ENCODE data around the gene BRWD1. TPM values are rescaled to one million over a fixed set of nuclear protein-coding genes. Genes with fewer than 3 reads are reported as not detected.
A peak's percentile ranks its signal among the peaks of the same experiment; 100 is the strongest.

Gene BRWD1
- total and polyA plus RNA-seq, 2 experiments from 2014 or later, result 35.2 to 75.5 TPM

DNA sequence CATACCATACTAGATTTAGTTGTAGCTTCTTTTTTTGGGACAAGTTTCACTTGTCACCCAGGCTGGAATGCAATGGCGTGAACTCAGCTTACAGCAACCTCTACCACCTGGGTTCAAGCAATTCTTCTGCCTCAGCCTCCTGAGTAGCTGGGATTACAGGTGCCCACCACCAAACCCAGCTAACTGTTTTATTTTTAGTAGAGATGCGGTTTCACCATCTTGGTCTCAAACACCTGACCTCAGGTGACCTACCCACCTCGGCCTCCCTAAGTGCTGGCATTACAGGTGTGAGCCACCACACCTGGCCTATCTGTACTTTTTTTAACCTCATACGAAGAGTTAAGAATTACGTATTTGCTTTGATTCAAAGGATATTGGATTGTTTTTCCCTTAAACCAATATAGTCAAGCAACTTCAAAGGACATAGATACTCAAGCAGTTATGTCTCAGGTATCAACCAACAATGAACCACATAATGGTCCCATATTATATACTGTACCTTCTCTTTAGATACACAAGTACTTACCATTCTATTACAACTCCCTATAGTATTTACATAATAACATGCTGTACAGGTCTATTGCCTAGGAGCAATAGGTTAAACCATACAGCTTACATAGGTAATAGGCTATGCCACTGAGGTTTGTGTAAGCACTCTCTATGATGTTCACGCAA lies 28.0 kb upstream of the BRWD1 start (continued):
- TF ChIP-seq, protein P1, sequence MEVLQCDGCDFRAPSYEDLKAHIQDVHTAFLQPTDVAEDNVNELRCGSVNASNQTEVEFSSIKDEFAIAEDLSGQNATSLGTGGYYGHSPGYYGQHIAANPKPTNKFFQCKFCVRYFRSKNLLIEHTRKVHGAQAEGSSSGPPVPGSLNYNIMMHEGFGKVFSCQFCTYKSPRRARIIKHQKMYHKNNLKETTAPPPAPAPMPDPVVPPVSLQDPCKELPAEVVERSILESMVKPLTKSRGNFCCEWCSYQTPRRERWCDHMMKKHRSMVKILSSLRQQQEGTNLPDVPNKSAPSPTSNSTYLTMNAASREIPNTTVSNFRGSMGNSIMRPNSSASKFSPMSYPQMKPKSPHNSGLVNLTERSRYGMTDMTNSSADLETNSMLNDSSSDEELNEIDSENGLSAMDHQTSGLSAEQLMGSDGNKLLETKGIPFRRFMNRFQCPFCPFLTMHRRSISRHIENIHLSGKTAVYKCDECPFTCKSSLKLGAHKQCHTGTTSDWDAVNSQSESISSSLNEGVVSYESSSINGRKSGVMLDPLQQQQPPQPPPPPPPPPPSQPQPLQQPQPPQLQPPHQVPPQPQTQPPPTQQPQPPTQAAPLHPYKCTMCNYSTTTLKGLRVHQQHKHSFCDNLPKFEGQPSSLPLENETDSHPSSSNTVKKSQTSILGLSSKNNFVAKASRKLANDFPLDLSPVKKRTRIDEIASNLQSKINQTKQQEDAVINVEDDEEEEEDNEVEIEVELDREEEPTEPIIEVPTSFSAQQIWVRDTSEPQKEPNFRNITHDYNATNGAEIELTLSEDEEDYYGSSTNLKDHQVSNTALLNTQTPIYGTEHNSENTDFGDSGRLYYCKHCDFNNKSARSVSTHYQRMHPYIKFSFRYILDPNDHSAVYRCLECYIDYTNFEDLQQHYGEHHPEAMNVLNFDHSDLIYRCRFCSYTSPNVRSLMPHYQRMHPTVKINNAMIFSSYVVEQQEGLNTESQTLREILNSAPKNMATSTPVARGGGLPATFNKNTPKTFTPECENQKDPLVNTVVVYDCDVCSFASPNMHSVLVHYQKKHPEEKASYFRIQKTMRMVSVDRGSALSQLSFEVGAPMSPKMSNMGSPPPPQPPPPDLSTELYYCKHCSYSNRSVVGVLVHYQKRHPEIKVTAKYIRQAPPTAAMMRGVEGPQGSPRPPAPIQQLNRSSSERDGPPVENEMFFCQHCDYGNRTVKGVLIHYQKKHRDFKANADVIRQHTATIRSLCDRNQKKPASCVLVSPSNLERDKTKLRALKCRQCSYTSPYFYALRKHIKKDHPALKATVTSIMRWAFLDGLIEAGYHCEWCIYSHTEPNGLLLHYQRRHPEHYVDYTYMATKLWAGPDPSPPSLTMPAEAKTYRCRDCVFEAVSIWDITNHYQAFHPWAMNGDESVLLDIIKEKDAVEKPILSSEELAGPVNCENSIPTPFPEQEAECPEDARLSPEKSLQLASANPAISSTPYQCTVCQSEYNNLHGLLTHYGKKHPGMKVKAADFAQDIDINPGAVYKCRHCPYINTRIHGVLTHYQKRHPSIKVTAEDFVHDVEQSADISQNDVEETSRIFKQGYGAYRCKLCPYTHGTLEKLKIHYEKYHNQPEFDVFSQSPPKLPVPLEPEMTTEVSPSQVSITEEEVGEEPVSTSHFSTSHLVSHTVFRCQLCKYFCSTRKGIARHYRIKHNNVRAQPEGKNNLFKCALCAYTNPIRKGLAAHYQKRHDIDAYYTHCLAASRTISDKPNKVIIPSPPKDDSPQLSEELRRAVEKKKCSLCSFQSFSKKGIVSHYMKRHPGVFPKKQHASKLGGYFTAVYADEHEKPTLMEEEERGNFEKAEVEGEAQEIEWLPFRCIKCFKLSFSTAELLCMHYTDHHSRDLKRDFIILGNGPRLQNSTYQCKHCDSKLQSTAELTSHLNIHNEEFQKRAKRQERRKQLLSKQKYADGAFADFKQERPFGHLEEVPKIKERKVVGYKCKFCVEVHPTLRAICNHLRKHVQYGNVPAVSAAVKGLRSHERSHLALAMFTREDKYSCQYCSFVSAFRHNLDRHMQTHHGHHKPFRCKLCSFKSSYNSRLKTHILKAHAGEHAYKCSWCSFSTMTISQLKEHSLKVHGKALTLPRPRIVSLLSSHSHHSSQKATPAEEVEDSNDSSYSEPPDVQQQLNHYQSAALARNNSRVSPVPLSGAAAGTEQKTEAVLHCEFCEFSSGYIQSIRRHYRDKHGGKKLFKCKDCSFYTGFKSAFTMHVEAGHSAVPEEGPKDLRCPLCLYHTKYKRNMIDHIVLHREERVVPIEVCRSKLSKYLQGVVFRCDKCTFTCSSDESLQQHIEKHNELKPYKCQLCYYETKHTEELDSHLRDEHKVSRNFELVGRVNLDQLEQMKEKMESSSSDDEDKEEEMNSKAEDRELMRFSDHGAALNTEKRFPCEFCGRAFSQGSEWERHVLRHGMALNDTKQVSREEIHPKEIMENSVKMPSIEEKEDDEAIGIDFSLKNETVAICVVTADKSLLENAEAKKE (CRISPR knock-in tag; IDR thresholded peaks at IDR 0.05), result no peak

DNA sequence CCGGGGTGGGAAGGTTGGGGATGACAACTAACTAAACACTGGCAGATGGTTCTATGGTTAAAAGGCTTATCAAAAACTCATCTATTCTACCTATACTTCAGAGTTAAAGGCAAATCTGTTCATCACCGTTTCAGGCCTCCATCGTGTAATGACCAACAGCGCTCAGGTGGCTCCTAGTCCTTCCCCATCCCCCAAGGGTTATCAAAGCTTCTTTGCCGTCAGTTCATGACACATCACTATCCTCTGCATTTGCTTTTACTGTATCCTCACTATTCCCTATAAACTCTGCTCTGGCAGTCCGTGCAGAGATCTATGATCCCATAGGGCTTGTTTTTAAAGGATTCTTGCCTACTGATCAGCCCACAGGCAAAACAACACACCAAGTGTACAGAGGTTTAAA lies 27.3 kb upstream of the BRWD1 start:
- peaks cover 33% of the 10 kb centered on the region; the same call in 1 of the 2 replicates for H3K36me3 ChIP-seq (ENCODE audit: insufficient read depth)
- H3K27me3 ChIP-seq (ENCODE audit: insufficient read depth), result no peaks in the 10 kb centered on the region
- peaks cover 14% of the 10 kb centered on the region for H3K79me2 ChIP-seq (replicated peaks; ENCODE audit: insufficient read depth)
- no peaks in the 10 kb centered on the region for H3K9me2 ChIP-seq (ENCODE audit: insufficient read depth)
- Mint-ChIP-seq H3K27me3 (ENCODE audit: insufficient read depth, low read depth, poor library complexity) (peaks cover 11% of the 10 kb centered on the region), H3K9me3 (no peaks in the 10 kb centered on the region), H3K4me1 (peaks cover 18% of the 10 kb centered on the region), H3K27ac (peak overlapping the region; percentile 36; the same call in 1 of the 2 replicates), H3K36me3 (ENCODE audit: low read depth) (peaks cover 49% of the 10 kb centered on the region), H3K4me3 (no peak overlapping the region)
- peaks cover 24% of the 10 kb centered on the region for H3K4me1 ChIP-seq (ENCODE audit: insufficient read depth)
- ATAC-seq (peak; percentile 47), DNase-seq (ENCODE audit: low spot score) (peak; percentile 34)
- H3K27ac ChIP-seq (ENCODE audit: low read depth), result peak overlapping the region; percentile 72
- H3F3A ChIP-seq (replicated peaks; ENCODE audit: low read depth), result peaks cover 28% of the 10 kb centered on the region
- peaks cover 13% of the 10 kb centered on the region; the same call in 1 of the 2 replicates for H4K20me1 ChIP-seq (replicated peaks; ENCODE audit: insufficient read depth)
- no peak overlapping the region for H3K4me2 ChIP-seq
- no peak overlapping the region for H2AFZ ChIP-seq
- H3K4me3 ChIP-seq, result no peak overlapping the region
- TF ChIP-seq EZH2 (IDR thresholded peaks at IDR 0.05; ENCODE audit: low read depth, unreplicated experiment), result no peak
- no peak for TF ChIP-seq CREB1 (CRISPR knock-in tag; IDR thresholded peaks at IDR 0.05; ENCODE audit: low read depth)
- no peak for TF ChIP-seq EZH2phosphoT487 (IDR thresholded peaks at IDR 0.05; ENCODE audit: unreplicated experiment)
- TF ChIP-seq, protein P2, sequence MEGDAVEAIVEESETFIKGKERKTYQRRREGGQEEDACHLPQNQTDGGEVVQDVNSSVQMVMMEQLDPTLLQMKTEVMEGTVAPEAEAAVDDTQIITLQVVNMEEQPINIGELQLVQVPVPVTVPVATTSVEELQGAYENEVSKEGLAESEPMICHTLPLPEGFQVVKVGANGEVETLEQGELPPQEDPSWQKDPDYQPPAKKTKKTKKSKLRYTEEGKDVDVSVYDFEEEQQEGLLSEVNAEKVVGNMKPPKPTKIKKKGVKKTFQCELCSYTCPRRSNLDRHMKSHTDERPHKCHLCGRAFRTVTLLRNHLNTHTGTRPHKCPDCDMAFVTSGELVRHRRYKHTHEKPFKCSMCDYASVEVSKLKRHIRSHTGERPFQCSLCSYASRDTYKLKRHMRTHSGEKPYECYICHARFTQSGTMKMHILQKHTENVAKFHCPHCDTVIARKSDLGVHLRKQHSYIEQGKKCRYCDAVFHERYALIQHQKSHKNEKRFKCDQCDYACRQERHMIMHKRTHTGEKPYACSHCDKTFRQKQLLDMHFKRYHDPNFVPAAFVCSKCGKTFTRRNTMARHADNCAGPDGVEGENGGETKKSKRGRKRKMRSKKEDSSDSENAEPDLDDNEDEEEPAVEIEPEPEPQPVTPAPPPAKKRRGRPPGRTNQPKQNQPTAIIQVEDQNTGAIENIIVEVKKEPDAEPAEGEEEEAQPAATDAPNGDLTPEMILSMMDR (conservative IDR thresholded peaks at IDR 0.05; ENCODE audit: low read depth in 2 of 2), result no peak
- TF ChIP-seq ZNF331 (CRISPR knock-in tag; IDR thresholded peaks at IDR 0.05; ENCODE audit: low read depth), result no peak
- no peak for TF ChIP-seq POLR2AphosphoS5 (IDR thresholded peaks at IDR 0.05; ENCODE audit: low read depth)
- TF ChIP-seq ZNF114 (CRISPR knock-in tag; IDR thresholded peaks at IDR 0.05), result no peak
- TF ChIP-seq, protein P3, sequence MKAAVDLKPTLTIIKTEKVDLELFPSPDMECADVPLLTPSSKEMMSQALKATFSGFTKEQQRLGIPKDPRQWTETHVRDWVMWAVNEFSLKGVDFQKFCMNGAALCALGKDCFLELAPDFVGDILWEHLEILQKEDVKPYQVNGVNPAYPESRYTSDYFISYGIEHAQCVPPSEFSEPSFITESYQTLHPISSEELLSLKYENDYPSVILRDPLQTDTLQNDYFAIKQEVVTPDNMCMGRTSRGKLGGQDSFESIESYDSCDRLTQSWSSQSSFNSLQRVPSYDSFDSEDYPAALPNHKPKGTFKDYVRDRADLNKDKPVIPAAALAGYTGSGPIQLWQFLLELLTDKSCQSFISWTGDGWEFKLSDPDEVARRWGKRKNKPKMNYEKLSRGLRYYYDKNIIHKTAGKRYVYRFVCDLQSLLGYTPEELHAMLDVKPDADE (IDR thresholded peaks at IDR 0.05), result no peak
- TF ChIP-seq JUNB (IDR thresholded peaks at IDR 0.05; ENCODE audit: unreplicated experiment), result no peak

Data from GM23338 (cell line).